OCI-LY1 (cell line): ENCODE results near the gene CEP97.

ENCODE experiments used
- H2AFZ ChIP-seq: fragments of 200-600 bp; sonication (generic), shearing (Covaris generic); 2 replicates; pipeline ENCODE4 v1.6.0; 2014; ENCODE audit warnings: antibody characterized with exemption, mild to moderate bottlenecking, low read length
- H3F3A ChIP-seq: fragments of 200-600 bp; sonication (generic), shearing (Covaris generic); 2 replicates; pipeline ENCODE4 v1.6.0; 2014; ENCODE audit warnings: mild to moderate bottlenecking, antibody characterized with exemption, low read length, moderate library complexity; ENCODE audit not compliant: insufficient read depth
- H3K27ac ChIP-seq: fragments of 200-600 bp; sonication (generic); 2 replicates; pipeline ENCODE4 v1.5.1; 2014; ENCODE audit warnings: low read length, mixed run types, mild to moderate bottlenecking, low read depth; ENCODE audit not compliant: poor library complexity, severe bottlenecking
- H3K27me3 ChIP-seq: fragments of 200-600 bp; sonication (generic); 2 replicates; pipeline ENCODE4 v1.6.0; 2014; ENCODE audit warnings: antibody characterized with exemption, mild to moderate bottlenecking, low read length, moderate library complexity; ENCODE audit not compliant: insufficient read depth
- H3K36me3 ChIP-seq: fragments of 200-600 bp; sonication (generic); 2 replicates; pipeline ENCODE4 v1.6.1; 2014; ENCODE audit warnings: mild to moderate bottlenecking, antibody characterized with exemption, low read length, moderate library complexity, mixed read lengths; ENCODE audit not compliant: insufficient read depth
- H3K4me1 ChIP-seq: fragments of 200-600 bp; sonication (generic); 2 replicates; pipeline ENCODE4 v1.5.1; 2014; ENCODE audit warnings: mild to moderate bottlenecking, low read length, moderate library complexity; ENCODE audit not compliant: insufficient read depth, severe bottlenecking
- H3K4me2 ChIP-seq: fragments of 200-600 bp; sonication (generic), shearing (Covaris generic); 2 replicates; pipeline ENCODE4 v1.6.1; 2014; ENCODE audit warnings: low read length
- H3K4me3 ChIP-seq: fragments of 200-600 bp; sonication (generic); 2 replicates; pipeline ENCODE4 v1.5.1; 2014; ENCODE audit warnings: low read length, low read depth, mild to moderate bottlenecking, mixed read lengths; ENCODE audit not compliant: poor library complexity, severe bottlenecking
- H3K79me2 ChIP-seq: fragments of 200-600 bp; shearing (Covaris generic); 2 replicates; pipeline ENCODE4 v1.6.1; 2016; ENCODE audit warnings: mixed run types, low read length, mixed read lengths; ENCODE audit not compliant: insufficient read depth
- H3K9ac ChIP-seq: fragments of 200-600 bp; sonication (generic), shearing (Covaris generic); 2 replicates; pipeline ENCODE4 v1.6.1; 2014; ENCODE audit warnings: mild to moderate bottlenecking, low read length, mixed read lengths
- H3K9me2 ChIP-seq: fragments of 200-600 bp; sonication (generic), shearing (Covaris generic); 2 replicates; pipeline ENCODE4 v1.6.1; 2014; ENCODE audit warnings: low read depth, mild to moderate bottlenecking, low read length, mixed read lengths
- H3K9me3 ChIP-seq: fragments of 200-600 bp; shearing (Covaris generic); 2 replicates; pipeline ENCODE4 v1.6.1; 2014; ENCODE audit warnings: low read length, mixed read lengths
- H4K20me1 ChIP-seq: fragments of 200-600 bp; sonication (generic), shearing (Covaris generic); 2 replicates; pipeline ENCODE4 v1.6.0; 2016; ENCODE audit warnings: mild to moderate bottlenecking, low read length; ENCODE audit not compliant: insufficient read depth
- CTCF ChIP-seq: fragments of 200-600 bp; sonication (generic), shearing (Covaris generic); IDR thresholded peaks from 2 replicates; pipeline ENCODE4 v1.5.1; 2017; ENCODE audit warnings: mild to moderate bottlenecking, antibody characterized with exemption, low read length, moderate library complexity, mixed read lengths
- EZH2 ChIP-seq: fragments of 200-600 bp; sonication (generic), shearing (Covaris generic); IDR thresholded peaks from 2 replicates; pipeline ENCODE4 v1.8.0; 2017; ENCODE audit warnings: borderline replicate concordance, mixed run types, mild to moderate bottlenecking, antibody characterized with exemption, low read length, moderate library complexity, mixed read lengths

CEP97 gene

GRCh38 chr3:101819649-101820206 is 95.3 kb downstream of the CEP97 start:
- H3K79me2 ChIP-seq: no peaks in the 10 kb centered on the region
- peaks cover 24% of the 10 kb centered on the region for H3K4me1 ChIP-seq
- no peak overlapping the region for H3K4me3 ChIP-seq
- H3K36me3 ChIP-seq: peaks cover 27% of the 10 kb centered on the region; the same call in 1 of the 2 replicates
- no peaks in the 10 kb centered on the region for H4K20me1 ChIP-seq
- no peaks in the 10 kb centered on the region for H3K9me2 ChIP-seq
- H3F3A ChIP-seq: no peaks in the 10 kb centered on the region
- H2AFZ ChIP-seq: no peak overlapping the region
- H3K9me3 ChIP-seq: no peaks in the 10 kb centered on the region
- no peak overlapping the region for H3K4me2 ChIP-seq
- no peaks in the 10 kb centered on the region for H3K27me3 ChIP-seq
- no peak for TF ChIP-seq CTCF
- no peak for TF ChIP-seq EZH2
- H3K27ac ChIP-seq: no peak overlapping the region
- no peak overlapping the region for H3K9ac ChIP-seq
